Measurements from ENCODE around the gene MYH7. TPM values are rescaled to one million over a fixed set of nuclear protein-coding genes. Genes with fewer than 3 reads are reported as not detected.

The MYH7 gene
- total and polyA plus RNA-seq, 7 experiments from 2014 or later = not detected

DNA sequence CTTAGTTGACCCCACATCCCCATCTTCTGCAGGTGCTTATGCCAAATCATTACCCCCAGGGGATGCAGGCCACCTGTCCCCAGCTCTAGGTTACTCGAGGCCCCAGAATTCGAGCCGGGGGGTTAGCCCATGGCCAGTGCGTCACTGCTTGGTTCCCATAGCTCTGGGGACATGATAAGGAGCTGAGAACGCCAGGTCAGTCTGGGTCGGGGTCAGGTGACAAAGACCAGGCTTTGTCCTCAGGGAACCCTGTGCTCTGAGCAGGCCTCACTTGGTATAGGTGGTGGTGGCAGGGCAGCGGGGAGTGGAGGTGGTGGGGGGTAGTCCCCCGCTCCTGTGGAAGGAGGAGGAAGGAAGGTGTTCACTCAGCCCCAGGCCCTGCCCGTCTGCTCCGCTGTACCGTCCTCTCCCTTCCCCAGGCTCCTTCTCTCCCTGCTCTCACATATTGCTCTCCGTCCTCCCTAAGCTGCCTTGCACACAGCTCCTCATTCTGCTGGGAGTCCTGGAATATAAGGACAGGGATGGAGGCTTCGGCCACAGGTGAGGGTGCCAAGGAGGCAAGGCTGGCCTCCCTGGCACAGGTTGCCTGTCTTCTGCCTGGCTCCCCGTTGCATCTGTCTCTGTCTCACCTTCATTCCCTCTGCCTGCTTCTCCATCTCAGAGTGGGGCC is 25.4 kb downstream of the MYH7 start:
- no peaks in the 10 kb centered on the region for H3K36me3 ChIP-seq (ENCODE audit: control insufficient read depth in 2 of 3, insufficient read depth in 3 of 3, low read length in 3 of 3)
- ATAC-seq = no peak
- H3K4me1 ChIP-seq (ENCODE audit: control insufficient read depth in 2 of 2, insufficient read depth in 2 of 2, low read length in 2 of 2) = no peaks in the 10 kb centered on the region
- H3K27ac ChIP-seq (ENCODE audit: low read depth, low read length) = no peak overlapping the region
- no peaks in the 10 kb centered on the region for H3K27me3 ChIP-seq (ENCODE audit: control insufficient read depth in 2 of 2, insufficient read depth in 2 of 2, low read length in 2 of 2)
- H3K4me3 ChIP-seq (ENCODE audit: low read length) = no peak overlapping the region
- H3K9me3 Mint-ChIP-seq = no peaks in the 10 kb centered on the region
- no peaks in the 10 kb centered on the region for H3K9me3 ChIP-seq (ENCODE audit: control insufficient read depth in 2 of 3, low read length in 3 of 3)
- H3K27ac Mint-ChIP-seq = no peak overlapping the region
- no peak for DNase-seq
- CTCF ChIA-PET = no interaction called here
- H3K4me1 Mint-ChIP-seq = no peaks in the 10 kb centered on the region
- POLR2A ChIA-PET = no interaction called here
- H3K4me3 Mint-ChIP-seq = no peak overlapping the region
- no peaks in the 10 kb centered on the region for H3K36me3 Mint-ChIP-seq
- intact Hi-C loops (cut with micrococcal nuclease) = no loop called here
- H3K27me3 Mint-ChIP-seq = peaks cover 0 to 19% (median under 1%) of the 10 kb centered on the region in 5 donors

DNA sequence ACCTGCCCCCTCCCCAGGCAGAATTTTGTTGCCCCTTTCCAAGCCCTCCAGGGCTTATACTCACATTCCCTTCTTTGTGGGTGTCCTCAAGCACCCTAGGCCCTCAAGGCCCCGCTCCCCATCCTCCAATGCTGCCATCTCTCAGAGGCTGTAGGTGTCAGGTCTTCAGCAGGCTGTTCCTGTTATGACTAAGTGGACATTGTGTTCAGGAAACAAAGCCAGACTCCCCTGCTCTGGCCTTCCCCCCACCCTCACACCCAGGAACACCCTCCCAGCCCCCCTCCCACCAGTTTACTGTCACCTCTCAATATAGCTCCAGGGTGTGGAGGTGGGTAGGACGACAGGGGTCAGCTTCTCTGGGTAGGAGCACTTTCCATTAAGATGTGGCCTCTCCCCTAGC is 26.0 kb downstream of the MYH7 start:
- ATAC-seq (no peak), DNase-seq (no peak)
- H3K27me3 ChIP-seq (ENCODE audit: control insufficient read depth in 2 of 2, insufficient read depth in 2 of 2, low read length in 2 of 2) = no peaks in the 10 kb centered on the region
- intact Hi-C loops (cut with micrococcal nuclease) = no loop called here
- H3K27ac ChIP-seq (ENCODE audit: low read depth, low read length) = no peak overlapping the region
- Mint-ChIP-seq H3K27ac (no peak overlapping the region), H3K36me3 (no peaks in the 10 kb centered on the region), H3K4me3 (no peak overlapping the region), H3K9me3 (no peaks in the 10 kb centered on the region), H3K27me3 (peaks cover 0 to 22% (median 5%) of the 10 kb centered on the region in 5 donors), H3K4me1 (no peaks in the 10 kb centered on the region)
- ChIA-PET CTCF (no interaction called here), POLR2A (no interaction called here)
- H3K36me3 ChIP-seq (ENCODE audit: control insufficient read depth in 2 of 3, insufficient read depth in 3 of 3, low read length in 3 of 3) = no peaks in the 10 kb centered on the region
- no peaks in the 10 kb centered on the region for H3K4me1 ChIP-seq (ENCODE audit: control insufficient read depth in 2 of 2, insufficient read depth in 2 of 2, low read length in 2 of 2)
- no peaks in the 10 kb centered on the region for H3K9me3 ChIP-seq (ENCODE audit: control insufficient read depth in 2 of 3, low read length in 3 of 3)
- no peak overlapping the region for H3K4me3 ChIP-seq (ENCODE audit: low read length)

DNA sequence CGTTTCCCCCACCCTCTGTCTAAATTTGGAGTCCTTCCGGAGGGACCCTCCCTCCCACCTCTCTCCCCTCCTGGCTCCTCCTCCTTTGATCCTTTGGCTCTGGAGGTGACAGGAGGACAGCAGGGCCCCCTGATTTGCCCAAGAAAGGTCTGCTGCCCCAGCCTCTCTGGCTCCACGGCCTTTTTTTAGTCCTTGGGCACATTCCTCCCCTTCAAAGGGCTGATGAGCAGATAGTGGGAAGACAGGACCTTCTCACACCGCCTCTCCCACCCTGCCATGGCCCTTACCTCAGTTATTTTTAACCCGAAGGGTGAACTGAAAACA is 27.2 kb downstream of the MYH7 start:
- no peaks in the 10 kb centered on the region for H3K4me1 Mint-ChIP-seq
- Histone ChIP-seq H3K36me3 (ENCODE audit: control insufficient read depth in 2 of 3, insufficient read depth in 3 of 3, low read length in 3 of 3) (no peaks in the 10 kb centered on the region), H3K27me3 (ENCODE audit: control insufficient read depth in 2 of 2, insufficient read depth in 2 of 2, low read length in 2 of 2) (no peaks in the 10 kb centered on the region), H3K4me3 (ENCODE audit: low read length) (no peak overlapping the region), H3K4me1 (ENCODE audit: control insufficient read depth in 2 of 2, insufficient read depth in 2 of 2, low read length in 2 of 2) (no peaks in the 10 kb centered on the region), H3K27ac (ENCODE audit: low read depth, low read length) (no peak overlapping the region), H3K9me3 (ENCODE audit: control insufficient read depth in 2 of 3, low read length in 3 of 3) (no peaks in the 10 kb centered on the region)
- H3K4me3 Mint-ChIP-seq = no peak overlapping the region
- H3K27me3 Mint-ChIP-seq = peaks cover 0 to 26% (median 5%) of the 10 kb centered on the region in 5 donors
- no peak overlapping the region for H3K27ac Mint-ChIP-seq
- CTCF ChIA-PET = no interaction called here
- intact Hi-C loops (cut with micrococcal nuclease) = no loop called here
- DNase-seq (no peak), ATAC-seq (no peak)
- no peaks in the 10 kb centered on the region for H3K36me3 Mint-ChIP-seq
- POLR2A ChIA-PET = no interaction called here
- H3K9me3 Mint-ChIP-seq = no peaks in the 10 kb centered on the region

DNA sequence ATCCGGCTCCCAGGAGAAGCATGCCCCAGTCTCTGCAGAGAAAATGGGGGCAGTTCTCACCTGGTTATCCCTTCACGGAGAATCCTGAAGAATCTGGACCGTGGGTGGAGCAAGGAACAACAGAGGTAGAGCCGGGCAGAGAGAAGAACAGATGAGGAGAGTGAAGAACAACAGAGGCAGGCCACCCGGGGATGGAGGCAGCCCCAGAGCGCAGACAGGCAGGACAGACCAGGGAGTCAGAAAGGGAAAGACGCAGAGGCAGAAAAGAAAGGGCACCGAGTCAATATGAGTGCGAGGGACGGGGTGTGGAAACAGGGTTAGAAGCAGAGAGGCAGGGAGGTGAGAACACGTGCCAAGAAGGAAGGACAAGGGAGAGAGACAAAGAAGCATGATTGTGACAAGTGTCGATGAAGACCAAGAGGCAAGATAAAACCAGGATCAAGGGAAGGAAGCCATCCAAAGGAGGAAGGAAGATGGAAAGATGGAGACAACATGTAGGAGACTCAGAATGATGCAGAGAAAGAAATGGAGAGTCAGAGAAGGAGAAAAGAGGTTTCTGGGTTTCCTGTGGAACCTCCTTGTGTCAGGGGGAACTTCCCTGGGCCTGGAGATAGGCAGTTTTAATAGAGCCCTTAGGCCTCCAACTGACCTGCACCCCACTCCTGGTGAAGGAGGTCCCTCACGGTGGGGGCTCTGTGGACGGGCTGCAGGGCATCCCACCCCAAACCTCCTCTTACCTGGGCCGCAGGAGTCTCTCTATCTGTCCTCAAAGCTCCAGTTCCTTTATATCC is 27.7 kb downstream of the MYH7 start, which contains the start of gene MYH6:
Gene MYH6, minus strand, starts transcription at position 758 of the 791 bp plus-strand sequence. CDS start 1,050 bp downstream, outside the sequence.
- Mint-ChIP-seq H3K9me3 (no peaks in the 10 kb centered on the region), H3K27me3 (peaks cover 0 to 28% (median 5%) of the 10 kb centered on the region in 5 donors), H3K27ac (no peak within 1 kb of the TSS), H3K4me1 (peaks cover 0 to 2% (median 0%) of the 10 kb centered on the region in 7 donors), H3K4me3 (no peak within 1 kb of the TSS), H3K36me3 (no peaks in the 10 kb centered on the region)
- CTCF ChIA-PET = no interaction called here
- no peaks in the 10 kb centered on the region for H3K36me3 ChIP-seq (ENCODE audit: control insufficient read depth in 2 of 3, insufficient read depth in 3 of 3, low read length in 3 of 3)
- H3K9me3 ChIP-seq (ENCODE audit: control insufficient read depth in 2 of 3, low read length in 3 of 3) = no peaks in the 10 kb centered on the region
- no peaks in the 10 kb centered on the region for H3K27me3 ChIP-seq (ENCODE audit: control insufficient read depth in 2 of 2, insufficient read depth in 2 of 2, low read length in 2 of 2)
- H3K4me3 ChIP-seq (ENCODE audit: low read length) = no peak within 1 kb of the TSS
- intact Hi-C loops (cut with micrococcal nuclease) = no loop called here
- no peak for ATAC-seq
- POLR2A ChIA-PET = no interaction called here
- no peak within 1 kb of the TSS for H3K27ac ChIP-seq (ENCODE audit: low read depth, low read length)
- H3K4me1 ChIP-seq (ENCODE audit: control insufficient read depth in 2 of 2, insufficient read depth in 2 of 2, low read length in 2 of 2) = no peaks in the 10 kb centered on the region
- no peak for DNase-seq

DNA sequence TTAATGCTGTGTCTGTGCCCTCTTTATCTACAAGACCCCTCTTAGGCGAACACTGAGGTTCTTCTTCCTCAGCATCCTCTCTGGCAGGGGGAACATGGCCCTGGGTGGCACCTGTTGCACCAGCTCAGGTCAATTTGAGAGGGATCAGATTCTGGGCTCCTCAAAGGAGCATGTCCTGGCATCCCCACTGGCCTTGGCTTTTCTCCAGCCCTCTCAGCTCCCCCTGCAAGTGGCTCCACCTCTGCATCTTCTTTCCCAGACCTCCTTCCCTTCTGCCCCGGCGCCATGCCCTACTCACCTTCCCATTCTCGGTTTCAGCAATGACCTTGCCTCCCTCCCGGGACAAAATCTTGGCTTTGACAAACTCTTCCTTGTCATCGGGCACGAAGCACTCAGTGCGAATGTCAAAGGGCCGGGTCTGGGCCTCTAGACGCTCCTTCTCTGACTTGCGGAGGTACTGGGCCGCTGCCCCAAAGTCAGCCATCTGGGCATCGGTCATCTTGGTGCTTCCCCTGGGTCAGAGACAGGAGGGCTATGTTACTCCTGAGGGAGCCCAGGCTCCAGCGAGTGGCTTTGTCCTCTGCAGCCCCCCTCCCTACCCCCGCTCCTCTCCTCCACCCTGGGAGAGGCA is 28.6 kb downstream of the MYH7 start:
- no peak overlapping the region for H3K4me3 ChIP-seq (ENCODE audit: low read length)
- ChIA-PET CTCF (no interaction called here), POLR2A (no interaction called here)
- ATAC-seq = no peak
- Mint-ChIP-seq H3K36me3 (no peaks in the 10 kb centered on the region), H3K27me3 (peaks cover 0 to 28% (median 5%) of the 10 kb centered on the region in 5 donors), H3K4me1 (peaks cover 0 to 4% (median 0%) of the 10 kb centered on the region in 7 donors), H3K4me3 (no peak overlapping the region), H3K9me3 (no peaks in the 10 kb centered on the region), H3K27ac (no peak overlapping the region)
- H3K4me1 ChIP-seq (ENCODE audit: control insufficient read depth in 2 of 2, insufficient read depth in 2 of 2, low read length in 2 of 2) = no peaks in the 10 kb centered on the region
- intact Hi-C loops (cut with micrococcal nuclease) = no loop called here
- no peak overlapping the region for H3K27ac ChIP-seq (ENCODE audit: low read depth, low read length)
- H3K27me3 ChIP-seq (ENCODE audit: control insufficient read depth in 2 of 2, insufficient read depth in 2 of 2, low read length in 2 of 2) = no peaks in the 10 kb centered on the region
- no peak for DNase-seq
- no peaks in the 10 kb centered on the region for H3K9me3 ChIP-seq (ENCODE audit: control insufficient read depth in 2 of 3, low read length in 3 of 3)
- no peaks in the 10 kb centered on the region for H3K36me3 ChIP-seq (ENCODE audit: control insufficient read depth in 2 of 3, insufficient read depth in 3 of 3, low read length in 3 of 3)

DNA sequence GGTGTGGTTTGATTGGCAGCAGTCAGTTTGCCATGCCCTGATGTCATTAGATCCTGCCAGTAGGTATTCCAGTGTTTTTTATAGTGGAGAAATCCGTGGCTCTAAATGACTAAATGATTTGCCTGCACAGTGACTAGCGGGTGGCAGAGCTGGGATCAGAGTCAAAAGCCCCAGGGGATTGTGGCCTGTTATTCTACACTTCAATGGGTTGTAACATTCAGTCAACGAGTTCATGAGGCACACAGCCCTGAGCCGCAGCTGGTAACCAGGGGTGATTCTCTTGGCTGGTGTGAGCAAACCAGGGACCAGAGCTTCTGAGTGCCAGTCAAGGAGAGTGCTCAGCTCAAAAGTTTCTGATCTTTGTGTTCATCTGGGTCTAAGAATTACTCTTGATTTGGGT is 29.2 kb downstream of the MYH7 start:
- no peaks in the 10 kb centered on the region for H3K4me1 ChIP-seq (ENCODE audit: control insufficient read depth in 2 of 2, insufficient read depth in 2 of 2, low read length in 2 of 2)
- no peaks in the 10 kb centered on the region for H3K9me3 ChIP-seq (ENCODE audit: control insufficient read depth in 2 of 3, low read length in 3 of 3)
- no peak overlapping the region for H3K27ac Mint-ChIP-seq
- peaks cover 0 to 4% (median 0%) of the 10 kb centered on the region in 7 donors for H3K4me1 Mint-ChIP-seq
- peaks cover 0 to 27% (median 5%) of the 10 kb centered on the region in 5 donors for H3K27me3 Mint-ChIP-seq
- H3K9me3 Mint-ChIP-seq = no peaks in the 10 kb centered on the region
- no peaks in the 10 kb centered on the region for H3K36me3 Mint-ChIP-seq
- H3K4me3 Mint-ChIP-seq = no peak overlapping the region
- ChIA-PET CTCF (no interaction called here), POLR2A (no interaction called here)
- no peak for ATAC-seq
- intact Hi-C loops (cut with micrococcal nuclease) = no loop called here
- no peak overlapping the region for H3K27ac ChIP-seq (ENCODE audit: low read depth, low read length)
- no peaks in the 10 kb centered on the region for H3K27me3 ChIP-seq (ENCODE audit: control insufficient read depth in 2 of 2, insufficient read depth in 2 of 2, low read length in 2 of 2)
- DNase-seq = no peak
- no peaks in the 10 kb centered on the region for H3K36me3 ChIP-seq (ENCODE audit: control insufficient read depth in 2 of 3, insufficient read depth in 3 of 3, low read length in 3 of 3)
- H3K4me3 ChIP-seq (ENCODE audit: low read length) = no peak overlapping the region

All from naive thymus-derived CD4-positive, alpha-beta T cell (primary cell).